Mammary epithelial cell (primary cell): ENCODE results near the gene PSPH.

Source experiments
- EZH2 ChIP-seq: IDR thresholded peaks from 2 replicates; pipeline ENCODE4 v1.6.1; 2012; ENCODE audit warnings: low read length, inconsistent platforms, borderline replicate concordance
- TF ChIP-seq, protein P1 (sequence below), 2 donors: IDR thresholded peaks in 1 of 2; conservative IDR thresholded peaks in 1 of 2; 2 replicates each; pipeline ENCODE4 v1.5.1; 2011 to 2012; ENCODE audit warnings: inconsistent platforms in 2 of 2, low read length in 2 of 2, mild to moderate bottlenecking in 2 of 2, control low read depth in 1 of 2, low read depth in 1 of 2; ENCODE audit not compliant: insufficient read depth in 1 of 2; ENCODE audit errors: extremely low read depth in 1 of 2

DNA sequence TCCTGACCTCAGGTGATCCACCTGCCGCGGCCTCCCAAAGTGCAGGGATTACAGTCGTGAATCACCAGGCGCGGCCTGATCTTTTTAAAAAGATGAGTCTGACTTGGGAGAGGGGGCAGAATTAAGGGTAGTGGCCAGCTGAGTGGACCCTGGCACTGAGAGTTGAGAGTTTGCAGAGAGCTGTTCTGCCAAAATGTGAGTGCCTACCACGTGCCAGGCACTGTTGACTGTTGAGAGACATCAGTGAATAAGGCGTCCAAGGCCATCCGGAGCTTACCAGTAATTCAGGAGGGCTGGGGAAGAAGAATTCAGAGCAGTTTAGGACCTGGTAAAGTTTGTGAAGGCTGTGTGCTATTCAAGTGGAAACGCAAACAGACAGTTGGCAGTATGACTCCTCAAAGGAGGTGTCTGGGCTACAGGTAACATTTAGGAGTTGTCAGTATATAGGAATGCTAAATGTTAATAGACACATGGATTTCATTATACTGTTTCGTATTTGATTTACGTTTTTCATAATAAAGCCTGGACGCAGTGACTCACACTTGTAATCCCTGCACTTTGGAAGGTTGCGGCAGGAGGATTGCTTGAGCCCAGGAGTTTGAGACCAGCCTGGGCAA lies 85.3 kb downstream of the PSPH start:
- TF ChIP-seq, protein P1, sequence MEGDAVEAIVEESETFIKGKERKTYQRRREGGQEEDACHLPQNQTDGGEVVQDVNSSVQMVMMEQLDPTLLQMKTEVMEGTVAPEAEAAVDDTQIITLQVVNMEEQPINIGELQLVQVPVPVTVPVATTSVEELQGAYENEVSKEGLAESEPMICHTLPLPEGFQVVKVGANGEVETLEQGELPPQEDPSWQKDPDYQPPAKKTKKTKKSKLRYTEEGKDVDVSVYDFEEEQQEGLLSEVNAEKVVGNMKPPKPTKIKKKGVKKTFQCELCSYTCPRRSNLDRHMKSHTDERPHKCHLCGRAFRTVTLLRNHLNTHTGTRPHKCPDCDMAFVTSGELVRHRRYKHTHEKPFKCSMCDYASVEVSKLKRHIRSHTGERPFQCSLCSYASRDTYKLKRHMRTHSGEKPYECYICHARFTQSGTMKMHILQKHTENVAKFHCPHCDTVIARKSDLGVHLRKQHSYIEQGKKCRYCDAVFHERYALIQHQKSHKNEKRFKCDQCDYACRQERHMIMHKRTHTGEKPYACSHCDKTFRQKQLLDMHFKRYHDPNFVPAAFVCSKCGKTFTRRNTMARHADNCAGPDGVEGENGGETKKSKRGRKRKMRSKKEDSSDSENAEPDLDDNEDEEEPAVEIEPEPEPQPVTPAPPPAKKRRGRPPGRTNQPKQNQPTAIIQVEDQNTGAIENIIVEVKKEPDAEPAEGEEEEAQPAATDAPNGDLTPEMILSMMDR (conservative IDR thresholded peaks at IDR 0.05 in 1 of 2, IDR thresholded peaks at IDR 0.05 in 1 of 2; ENCODE audit: extremely low read depth in 1 of 2, insufficient read depth in 1 of 2, low read depth in 1 of 2, low read length in 2 of 2) = no peak
- no peak for TF ChIP-seq EZH2
